ENCODE results near the gene SBF2. TPM values are rescaled to one million over a fixed set of nuclear protein-coding genes. Genes with fewer than 3 reads are reported as not detected.
A peak's percentile ranks its signal among the peaks of the same experiment; 100 is the strongest.

Gene SBF2
- total RNA-seq, 2 donors from 2014 or later: 53.8 to 60.8 TPM

DNA sequence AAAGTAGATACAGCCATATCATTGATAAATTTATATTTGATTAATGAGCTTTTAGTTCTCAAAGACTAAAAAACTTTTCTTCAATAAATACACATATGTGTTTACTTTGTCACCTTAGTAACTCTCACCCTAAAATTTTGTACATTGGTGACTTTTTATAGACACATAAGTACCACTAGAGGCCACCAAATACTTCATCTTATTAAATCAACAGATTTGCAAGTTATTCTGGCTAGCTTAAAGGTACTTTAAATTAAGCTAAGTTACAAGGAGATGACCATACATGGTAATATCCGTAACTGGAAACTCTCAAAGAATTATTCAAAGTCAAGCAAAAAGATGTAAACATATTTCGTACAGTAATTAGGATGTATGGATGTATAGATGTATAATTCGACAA lies 112.2 kb downstream of the SBF2 start:
- no peaks in the 10 kb centered on the region for H3K4me1 ChIP-seq (ENCODE audit: control insufficient read depth in 1 of 2, low read depth in 2 of 2)
- no peak overlapping the region for H3K27ac ChIP-seq
- TF ChIP-seq, protein P1, sequence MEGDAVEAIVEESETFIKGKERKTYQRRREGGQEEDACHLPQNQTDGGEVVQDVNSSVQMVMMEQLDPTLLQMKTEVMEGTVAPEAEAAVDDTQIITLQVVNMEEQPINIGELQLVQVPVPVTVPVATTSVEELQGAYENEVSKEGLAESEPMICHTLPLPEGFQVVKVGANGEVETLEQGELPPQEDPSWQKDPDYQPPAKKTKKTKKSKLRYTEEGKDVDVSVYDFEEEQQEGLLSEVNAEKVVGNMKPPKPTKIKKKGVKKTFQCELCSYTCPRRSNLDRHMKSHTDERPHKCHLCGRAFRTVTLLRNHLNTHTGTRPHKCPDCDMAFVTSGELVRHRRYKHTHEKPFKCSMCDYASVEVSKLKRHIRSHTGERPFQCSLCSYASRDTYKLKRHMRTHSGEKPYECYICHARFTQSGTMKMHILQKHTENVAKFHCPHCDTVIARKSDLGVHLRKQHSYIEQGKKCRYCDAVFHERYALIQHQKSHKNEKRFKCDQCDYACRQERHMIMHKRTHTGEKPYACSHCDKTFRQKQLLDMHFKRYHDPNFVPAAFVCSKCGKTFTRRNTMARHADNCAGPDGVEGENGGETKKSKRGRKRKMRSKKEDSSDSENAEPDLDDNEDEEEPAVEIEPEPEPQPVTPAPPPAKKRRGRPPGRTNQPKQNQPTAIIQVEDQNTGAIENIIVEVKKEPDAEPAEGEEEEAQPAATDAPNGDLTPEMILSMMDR (IDR thresholded peaks at IDR 0.05): peak; percentile 32
- no peak for ATAC-seq (ENCODE audit: insufficient number of reproducible peaks, low FRiP score, low read depth)
- no peak overlapping the region for H3K4me3 ChIP-seq
- DNase-seq (ENCODE audit: low spot score): no peak
- H3K9me3 ChIP-seq: no peaks in the 10 kb centered on the region
- H3K27me3 ChIP-seq (replicated peaks; ENCODE audit: insufficient read depth): no peaks in the 10 kb centered on the region
- H3K36me3 ChIP-seq: no peaks in the 10 kb centered on the region

DNA sequence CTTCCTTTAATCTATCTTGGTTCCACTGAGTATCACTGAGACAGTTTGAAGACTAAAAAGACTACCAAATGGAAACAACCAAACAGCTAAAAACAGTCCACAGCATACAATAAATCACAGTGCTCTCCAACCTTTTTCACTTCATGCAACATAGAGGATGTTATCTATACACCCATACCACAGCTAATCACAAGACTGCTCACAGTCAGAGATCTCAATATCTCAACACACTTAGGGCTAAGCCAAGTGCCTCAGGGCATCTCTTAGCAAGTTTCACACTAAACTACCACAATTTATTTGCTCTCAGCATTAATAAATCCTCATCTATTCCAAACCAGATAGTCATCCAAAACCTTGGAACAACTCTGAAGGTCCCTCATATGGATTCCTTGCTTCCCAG lies 129.4 kb downstream of the SBF2 start:
- Histone ChIP-seq H3K27ac (no peak overlapping the region), H3K27me3 (replicated peaks; ENCODE audit: insufficient read depth) (no peaks in the 10 kb centered on the region), H3K9me3 (no peaks in the 10 kb centered on the region), H3K36me3 (no peaks in the 10 kb centered on the region), H3K4me3 (no peak overlapping the region), H3K4me1 (ENCODE audit: control insufficient read depth in 1 of 2, low read depth in 2 of 2) (peaks cover 10 to 13% of the 10 kb centered on the region in 2 donors)
- TF ChIP-seq, protein P1 (IDR thresholded peaks at IDR 0.05): no peak
- DNase-seq (ENCODE audit: low spot score) (no peak), ATAC-seq (ENCODE audit: insufficient number of reproducible peaks, low FRiP score, low read depth) (no peak)

DNA sequence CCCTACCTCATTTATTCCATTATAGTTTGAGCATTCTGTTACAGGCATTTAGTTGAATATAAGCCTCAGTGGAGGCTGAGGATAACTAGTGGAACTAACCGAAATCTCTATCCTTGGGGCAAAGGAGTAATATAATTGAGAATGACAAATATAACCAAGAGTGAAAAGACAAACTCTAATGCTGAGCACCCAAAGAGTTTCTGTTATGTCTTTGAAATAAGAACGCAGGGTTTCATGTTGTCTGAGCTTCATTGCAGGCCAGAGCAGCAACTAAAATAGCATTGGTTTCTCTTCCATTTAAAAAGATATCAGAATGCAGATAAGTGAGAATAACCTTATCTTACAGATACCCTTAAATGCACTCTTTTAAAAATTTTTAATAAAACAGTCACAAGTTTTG lies 131.8 kb downstream of the SBF2 start:
- H3K36me3 ChIP-seq: no peaks in the 10 kb centered on the region
- no peaks in the 10 kb centered on the region for H3K27me3 ChIP-seq (replicated peaks; ENCODE audit: insufficient read depth)
- peaks cover 10 to 13% of the 10 kb centered on the region in 2 donors for H3K4me1 ChIP-seq (ENCODE audit: control insufficient read depth in 1 of 2, low read depth in 2 of 2)
- ATAC-seq (ENCODE audit: insufficient number of reproducible peaks, low FRiP score, low read depth) (no peak), DNase-seq (ENCODE audit: low spot score) (no peak)
- TF ChIP-seq, protein P1 (IDR thresholded peaks at IDR 0.05): no peak
- H3K27ac ChIP-seq: no peak overlapping the region
- no peak overlapping the region for H3K4me3 ChIP-seq
- H3K9me3 ChIP-seq: peaks cover 6% of the 10 kb centered on the region

DNA sequence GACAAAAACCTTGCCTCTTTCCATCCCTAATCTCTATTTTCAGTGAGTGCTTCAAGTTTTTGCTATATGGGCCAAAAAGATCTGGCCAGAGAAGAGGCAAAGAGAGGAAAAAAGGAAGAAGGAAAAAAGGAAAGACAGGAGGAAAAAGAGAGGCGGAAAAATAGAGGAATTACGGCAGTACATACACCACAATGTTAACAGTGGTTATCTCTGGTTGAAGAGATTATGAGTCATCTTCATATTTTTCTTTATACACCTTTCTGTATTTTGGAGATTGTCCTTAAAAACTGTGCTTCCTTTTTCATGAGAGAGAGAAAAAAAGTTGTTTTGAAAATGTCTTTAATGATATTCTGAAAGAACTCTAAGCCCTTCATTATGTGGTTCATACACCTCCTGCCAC lies 133.7 kb downstream of the SBF2 start:
- no peak overlapping the region for H3K4me3 ChIP-seq
- peaks cover 6% of the 10 kb centered on the region for H3K9me3 ChIP-seq
- no peak overlapping the region for H3K27ac ChIP-seq
- no peaks in the 10 kb centered on the region for H3K36me3 ChIP-seq
- ATAC-seq (ENCODE audit: insufficient number of reproducible peaks, low FRiP score, low read depth) (no peak), DNase-seq (ENCODE audit: low spot score) (no peak)
- peaks cover 10 to 13% of the 10 kb centered on the region in 2 donors for H3K4me1 ChIP-seq (ENCODE audit: control insufficient read depth in 1 of 2, low read depth in 2 of 2)
- H3K27me3 ChIP-seq (replicated peaks; ENCODE audit: insufficient read depth): no peaks in the 10 kb centered on the region
- TF ChIP-seq, protein P1 (IDR thresholded peaks at IDR 0.05): no peak

DNA sequence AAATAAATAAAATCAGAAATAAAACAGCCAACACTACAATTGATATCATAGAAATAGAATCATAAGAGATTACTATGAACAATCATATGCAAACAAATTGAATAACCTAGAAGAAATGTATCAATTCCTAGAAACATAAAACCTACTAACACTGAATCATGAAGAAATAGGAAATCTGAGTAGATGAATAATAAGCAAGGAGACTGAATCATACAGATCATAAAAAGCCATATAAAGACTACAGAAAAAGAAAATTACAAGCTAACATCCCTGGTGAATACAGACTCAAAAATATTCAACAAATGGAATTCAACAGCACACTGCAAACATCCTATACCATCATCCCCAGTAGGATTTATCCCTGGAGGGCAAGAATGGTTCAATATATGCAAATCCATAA lies 135.6 kb downstream of the SBF2 start:
- Histone ChIP-seq H3K27me3 (replicated peaks; ENCODE audit: insufficient read depth) (no peaks in the 10 kb centered on the region), H3K9me3 (peaks cover 6% of the 10 kb centered on the region), H3K4me3 (no peak overlapping the region), H3K4me1 (ENCODE audit: control insufficient read depth in 1 of 2, low read depth in 2 of 2) (peaks cover 10 to 13% of the 10 kb centered on the region in 2 donors), H3K27ac (no peak overlapping the region), H3K36me3 (no peaks in the 10 kb centered on the region)
- no peak for ATAC-seq (ENCODE audit: insufficient number of reproducible peaks, low FRiP score, low read depth)
- no peak for DNase-seq (ENCODE audit: low spot score)
- TF ChIP-seq, protein P1 (IDR thresholded peaks at IDR 0.05): no peak
